RWPE2 (cell line): ENCODE measurements around the gene SLC25A43.

ENCODE experiments used
- ATAC-seq: fragments of 200-7000 bp; cut with Tn5 transposase; 3 replicates; pipeline ENCODE4 v1.9.1; 2021; ENCODE audit warnings: low read depth
- DNase-seq: peaks from one replicate; pipeline ENCODE4 v3.0.0-alpha.2; 2020; ENCODE audit warnings: low spot score
- H3K27ac ChIP-seq: fragments of 450-650 bp; 2 replicates; pipeline ENCODE4 v1.5.1; 2017; ENCODE audit warnings: mild to moderate bottlenecking; ENCODE audit not compliant: poor library complexity, severe bottlenecking
- H3K27me3 ChIP-seq: fragments of 250-450 bp; sonication (Bioruptor Pico); 2 replicates; pipeline ENCODE4 v1.5.1; 2021; ENCODE audit warnings: mild to moderate bottlenecking, moderate library complexity; ENCODE audit not compliant: insufficient read depth, poor library complexity, severe bottlenecking
- H3K36me3 ChIP-seq: fragments of 250-450 bp; sonication (Bioruptor Pico); 2 replicates; pipeline ENCODE4 v1.5.1; 2020; ENCODE audit warnings: low read depth, mild to moderate bottlenecking, moderate library complexity
- H3K4me1 ChIP-seq: fragments of 250-450 bp; sonication (Bioruptor Pico); 2 replicates; pipeline ENCODE4 v1.5.1; 2021; ENCODE audit warnings: mild to moderate bottlenecking, moderate library complexity; ENCODE audit not compliant: insufficient read depth, poor library complexity, severe bottlenecking
- H3K4me3 ChIP-seq: fragments of 250-450 bp; sonication (Bioruptor Pico); 2 replicates; pipeline ENCODE4 v1.5.1; 2021; ENCODE audit warnings: mild to moderate bottlenecking, moderate library complexity; ENCODE audit not compliant: severe bottlenecking
- H3K9me3 ChIP-seq: fragments of 250-450 bp; sonication (Bioruptor Pico); 2 replicates; pipeline ENCODE4 v1.5.1; 2021; ENCODE audit warnings: mild to moderate bottlenecking, moderate library complexity; ENCODE audit not compliant: severe bottlenecking
- CTCF ChIP-seq: fragments of 450-650 bp; IDR thresholded peaks from one replicate; pipeline ENCODE4 v1.5.1; 2017; ENCODE audit warnings: mild to moderate bottlenecking, moderate library complexity; ENCODE audit not compliant: poor library complexity, severe bottlenecking

The SLC25A43 gene

GRCh38 chrX:119467433-119467832 is 68.3 kb downstream of the SLC25A43 start:
- no peak for TF ChIP-seq CTCF
- H3K4me3 ChIP-seq: no peak overlapping the region
- H3K27ac ChIP-seq: no peak overlapping the region
- DNase-seq (no peak), ATAC-seq (no peak)
- no peaks in the 10 kb centered on the region for H3K27me3 ChIP-seq
- no peaks in the 10 kb centered on the region for H3K9me3 ChIP-seq
- H3K4me1 ChIP-seq: no peaks in the 10 kb centered on the region
- H3K36me3 ChIP-seq: peaks cover 24% of the 10 kb centered on the region

GRCh38 chrX:119467842-119468550 is 68.9 kb downstream of the SLC25A43 start, which contains the start of gene SLC25A5:
Gene SLC25A5 (plus strand): TSS chrX:119468444. CDS start chrX:119468516, 72 bp downstream.
- DNase-seq (peak; percentile 66), ATAC-seq (peak; percentile 96)
- Histone ChIP-seq H3K4me1 (no peaks in the 10 kb centered on the region), H3K27ac (peak within 1 kb of the TSS; percentile 84), H3K36me3 (peaks cover 24% of the 10 kb centered on the region), H3K4me3 (peak within 1 kb of the TSS; percentile 77), H3K27me3 (no peaks in the 10 kb centered on the region), H3K9me3 (no peaks in the 10 kb centered on the region)
- TF ChIP-seq CTCF: no peak

- TF ChIP-seq CTCF: peak; percentile 80
- no peaks in the 10 kb centered on the region for H3K9me3 ChIP-seq
- H3K27me3 ChIP-seq: no peaks in the 10 kb centered on the region
- ATAC-seq (peak; percentile 56), DNase-seq (peak; percentile 69)
- peak overlapping the region; percentile 77 for H3K4me3 ChIP-seq
- peak overlapping the region; percentile 84 for H3K27ac ChIP-seq
- no peaks in the 10 kb centered on the region for H3K4me1 ChIP-seq
- peaks cover 24% of the 10 kb centered on the region for H3K36me3 ChIP-seq
Measured at GRCh38 chrX:119468551-119469312, 69.6 kb downstream of the SLC25A43 start.

GRCh38 chrX:119469313-119469635 is 70.1 kb downstream of the SLC25A43 start:
- no peaks in the 10 kb centered on the region for H3K4me1 ChIP-seq
- DNase-seq (no peak), ATAC-seq (no peak)
- H3K9me3 ChIP-seq: no peaks in the 10 kb centered on the region
- H3K27ac ChIP-seq: peak overlapping the region; percentile 84
- H3K4me3 ChIP-seq: peak overlapping the region; percentile 77
- peaks cover 24% of the 10 kb centered on the region for H3K36me3 ChIP-seq
- TF ChIP-seq CTCF: peak; percentile 48
- no peaks in the 10 kb centered on the region for H3K27me3 ChIP-seq
